OCI-LY1 (cell line): ENCODE data around the gene CHD1.

ENCODE experiments used
- H2AFZ ChIP-seq: fragments of 200-600 bp; sonication (generic), shearing (Covaris generic); 2 replicates; pipeline ENCODE4 v1.6.0; 2014; ENCODE audit warnings: antibody characterized with exemption, mild to moderate bottlenecking, low read length
- H3F3A ChIP-seq: fragments of 200-600 bp; sonication (generic), shearing (Covaris generic); 2 replicates; pipeline ENCODE4 v1.6.0; 2014; ENCODE audit warnings: mild to moderate bottlenecking, antibody characterized with exemption, low read length, moderate library complexity; ENCODE audit not compliant: insufficient read depth
- H3K27ac ChIP-seq: fragments of 200-600 bp; sonication (generic); 2 replicates; pipeline ENCODE4 v1.5.1; 2014; ENCODE audit warnings: low read length, mixed run types, mild to moderate bottlenecking, low read depth; ENCODE audit not compliant: poor library complexity, severe bottlenecking
- H3K27me3 ChIP-seq: fragments of 200-600 bp; sonication (generic); 2 replicates; pipeline ENCODE4 v1.6.0; 2014; ENCODE audit warnings: antibody characterized with exemption, mild to moderate bottlenecking, low read length, moderate library complexity; ENCODE audit not compliant: insufficient read depth
- H3K36me3 ChIP-seq: fragments of 200-600 bp; sonication (generic); 2 replicates; pipeline ENCODE4 v1.6.1; 2014; ENCODE audit warnings: mild to moderate bottlenecking, antibody characterized with exemption, low read length, moderate library complexity, mixed read lengths; ENCODE audit not compliant: insufficient read depth
- H3K4me1 ChIP-seq: fragments of 200-600 bp; sonication (generic); 2 replicates; pipeline ENCODE4 v1.5.1; 2014; ENCODE audit warnings: mild to moderate bottlenecking, low read length, moderate library complexity; ENCODE audit not compliant: insufficient read depth, severe bottlenecking
- H3K4me2 ChIP-seq: fragments of 200-600 bp; sonication (generic), shearing (Covaris generic); 2 replicates; pipeline ENCODE4 v1.6.1; 2014; ENCODE audit warnings: low read length
- H3K4me3 ChIP-seq: fragments of 200-600 bp; sonication (generic); 2 replicates; pipeline ENCODE4 v1.5.1; 2014; ENCODE audit warnings: low read length, low read depth, mild to moderate bottlenecking, mixed read lengths; ENCODE audit not compliant: poor library complexity, severe bottlenecking
- H3K79me2 ChIP-seq: fragments of 200-600 bp; shearing (Covaris generic); 2 replicates; pipeline ENCODE4 v1.6.1; 2016; ENCODE audit warnings: mixed run types, low read length, mixed read lengths; ENCODE audit not compliant: insufficient read depth
- H3K9ac ChIP-seq: fragments of 200-600 bp; sonication (generic), shearing (Covaris generic); 2 replicates; pipeline ENCODE4 v1.6.1; 2014; ENCODE audit warnings: mild to moderate bottlenecking, low read length, mixed read lengths
- H3K9me2 ChIP-seq: fragments of 200-600 bp; sonication (generic), shearing (Covaris generic); 2 replicates; pipeline ENCODE4 v1.6.1; 2014; ENCODE audit warnings: low read depth, mild to moderate bottlenecking, low read length, mixed read lengths
- H3K9me3 ChIP-seq: fragments of 200-600 bp; shearing (Covaris generic); 2 replicates; pipeline ENCODE4 v1.6.1; 2014; ENCODE audit warnings: low read length, mixed read lengths
- H4K20me1 ChIP-seq: fragments of 200-600 bp; sonication (generic), shearing (Covaris generic); 2 replicates; pipeline ENCODE4 v1.6.0; 2016; ENCODE audit warnings: mild to moderate bottlenecking, low read length; ENCODE audit not compliant: insufficient read depth
- CTCF ChIP-seq: fragments of 200-600 bp; sonication (generic), shearing (Covaris generic); IDR thresholded peaks from 2 replicates; pipeline ENCODE4 v1.5.1; 2017; ENCODE audit warnings: mild to moderate bottlenecking, antibody characterized with exemption, low read length, moderate library complexity, mixed read lengths
- EZH2 ChIP-seq: fragments of 200-600 bp; sonication (generic), shearing (Covaris generic); IDR thresholded peaks from 2 replicates; pipeline ENCODE4 v1.8.0; 2017; ENCODE audit warnings: borderline replicate concordance, mixed run types, mild to moderate bottlenecking, antibody characterized with exemption, low read length, moderate library complexity, mixed read lengths

CHD1 gene

GRCh38 chr5:98913911-98914310, 14.9 kb downstream of the CHD1 start:
- no peaks in the 10 kb centered on the region for H3K4me1 ChIP-seq
- H3K4me2 ChIP-seq = no peak overlapping the region
- H3K27me3 ChIP-seq = no peaks in the 10 kb centered on the region
- H3K9me2 ChIP-seq = no peaks in the 10 kb centered on the region
- TF ChIP-seq CTCF (no peak), EZH2 (no peak)
- no peak overlapping the region for H3K4me3 ChIP-seq
- H3F3A ChIP-seq = no peaks in the 10 kb centered on the region
- H2AFZ ChIP-seq = no peak overlapping the region
- H3K79me2 ChIP-seq = peaks cover 45% of the 10 kb centered on the region
- H3K9ac ChIP-seq = no peak overlapping the region
- no peaks in the 10 kb centered on the region for H3K9me3 ChIP-seq
- H3K27ac ChIP-seq = no peak overlapping the region
- H4K20me1 ChIP-seq = no peaks in the 10 kb centered on the region
- H3K36me3 ChIP-seq = peaks cover 35% of the 10 kb centered on the region

- Histone ChIP-seq H3K27me3 (no peaks in the 10 kb centered on the region), H3K36me3 (peaks cover 22% of the 10 kb centered on the region), H2AFZ (no peak overlapping the region), H3K9ac (no peak overlapping the region), H3K9me3 (no peaks in the 10 kb centered on the region), H4K20me1 (no peaks in the 10 kb centered on the region), H3K9me2 (no peaks in the 10 kb centered on the region), H3K27ac (no peak overlapping the region), H3K4me3 (no peak overlapping the region), H3K4me2 (no peak overlapping the region), H3F3A (no peaks in the 10 kb centered on the region), H3K79me2 (peaks cover 31% of the 10 kb centered on the region), H3K4me1 (no peaks in the 10 kb centered on the region)
- no peak for TF ChIP-seq CTCF
- no peak for TF ChIP-seq EZH2
Measured at GRCh38 chr5:98911280-98912040, 17.3 kb downstream of the CHD1 start.

GRCh38 chr5:98909363-98909762, 19.4 kb downstream of the CHD1 start:
- no peak overlapping the region for H3K9ac ChIP-seq
- H3K27ac ChIP-seq = no peak overlapping the region
- H3K9me3 ChIP-seq = no peaks in the 10 kb centered on the region
- H2AFZ ChIP-seq = no peak overlapping the region
- no peaks in the 10 kb centered on the region for H3K27me3 ChIP-seq
- H4K20me1 ChIP-seq = no peaks in the 10 kb centered on the region
- 0 out of 2 replicates have a peak, but pooled peaks cover 3% of the 10 kb centered on the region for H3F3A ChIP-seq
- no peaks in the 10 kb centered on the region for H3K4me1 ChIP-seq
- no peak overlapping the region for H3K4me2 ChIP-seq
- TF ChIP-seq CTCF = no peak
- TF ChIP-seq EZH2 = no peak
- H3K9me2 ChIP-seq = no peaks in the 10 kb centered on the region
- peaks cover 23% of the 10 kb centered on the region for H3K79me2 ChIP-seq
- no peak overlapping the region for H3K4me3 ChIP-seq
- H3K36me3 ChIP-seq = peaks cover 22% of the 10 kb centered on the region
